Measurements from ENCODE around the gene MAP3K1.

MAP3K1 gene

GRCh38 chr5:56850423-56850822 is 35.1 kb downstream of the MAP3K1 start:
- DNase-seq: no peak

- DNase-seq: no peak
These were observed 36.1 kb downstream of the MAP3K1 start for GRCh38 chr5:56851258-56851941.

GRCh38 chr5:56852228-56853000 is 37.1 kb downstream of the MAP3K1 start:
- no peak for DNase-seq

- no peak for DNase-seq
These were observed 38.3 kb downstream of the MAP3K1 start for GRCh38 chr5:56853698-56854097.

GRCh38 chr5:56854920-56855319 is 39.6 kb downstream of the MAP3K1 start:
- DNase-seq: no peak

- no peak for DNase-seq
These were observed 41.3 kb downstream of the MAP3K1 start for GRCh38 chr5:56856541-56857178.

GRCh38 chr5:56858777-56859442 is 43.6 kb downstream of the MAP3K1 start:
- DNase-seq: no peak

- no peak for DNase-seq
These were observed 46.6 kb downstream of the MAP3K1 start for GRCh38 chr5:56861893-56862485.

GRCh38 chr5:56862909-56863308 is 47.6 kb downstream of the MAP3K1 start:
- DNase-seq: no peak

GRCh38 chr5:56871777-56872176 is 56.4 kb downstream of the MAP3K1 start:
- DNase-seq: no peak

- DNase-seq: no peak
These were observed 57.7 kb downstream of the MAP3K1 start for GRCh38 chr5:56873056-56873455.

GRCh38 chr5:56876327-56876726 is 61.0 kb downstream of the MAP3K1 start:
- DNase-seq: no peak

GRCh38 chr5:56881571-56881970 is 66.2 kb downstream of the MAP3K1 start:
- DNase-seq: no peak

GRCh38 chr5:56893251-56893951 is 78.1 kb downstream of the MAP3K1 start:
- DNase-seq: no peak

GRCh38 chr5:56896763-56897162 is 81.4 kb downstream of the MAP3K1 start:
- DNase-seq: no peak

- DNase-seq: no peak
These were observed 82.9 kb downstream of the MAP3K1 start for GRCh38 chr5:56898213-56898612.

GRCh38 chr5:56900395-56900794 is 85.0 kb downstream of the MAP3K1 start:
- DNase-seq: no peak

- DNase-seq: peak; percentile 32
These were observed 85.7 kb downstream of the MAP3K1 start for GRCh38 chr5:56900858-56901578.

- DNase-seq: peak; percentile 43
These were observed 93.6 kb downstream of the MAP3K1 start for GRCh38 chr5:56908942-56909293.

- peak; percentile 94 for DNase-seq
These were observed 94.2 kb downstream of the MAP3K1 start, which contains the start of gene SETD9 for GRCh38 chr5:56909294-56910209. Gene SETD9 (plus strand): TSS chr5:56909596. CDS start chr5:56909646, 50 bp downstream.

All from NCI-H1436 (cell line).